Panc1 (cell line): ENCODE data around the gene DNM3. TPM values are rescaled to one million over a fixed set of nuclear protein-coding genes. Genes with fewer than 3 reads are reported as not detected.
A peak's percentile ranks its signal among the peaks of the same experiment; 100 is the strongest.

Source experiments
- ATAC-seq: fragments of 200-7000 bp; cut with Tn5 transposase; 2 replicates; pipeline ENCODE4 v1.9.1; 2020; ENCODE audit warnings: mild to moderate bottlenecking, moderate library complexity
- BruUV-seq: library from RNA; stranded (reverse); fragments of 400-500 nt; replicated peaks from 2 replicates; lab custom pipeline; 2021; lab: Mats Ljungman, UMichigan
- CTCF ChIA-PET: fragments of 300-600 bp; sonication (Branson Sonifier 250); formaldehyde crosslinking; loops from one replicate; lab custom pipeline; 2022; ENCODE audit warnings: antibody characterized with exemption; lab: Charles Lee
- POLR2A ChIA-PET: fragments of 300-600 bp; sonication (Branson Sonifier 250); formaldehyde crosslinking; loops from one replicate; lab custom pipeline; 2022; ENCODE audit warnings: antibody characterized with exemption; lab: Charles Lee
- DNase-seq: peaks from one replicate; pipeline ENCODE4 v3.0.0-alpha.2; 2010; ENCODE audit warnings: low read depth, low spot score
- H3K27ac ChIP-seq: 2 replicates; pipeline ENCODE4 v1.5.1; 2011; ENCODE audit warnings: mild to moderate bottlenecking, low read length, inconsistent platforms
- H3K27me3 ChIP-seq: fragments of 200-500 bp; sonication (Bioruptor generic); 2 replicates; pipeline ENCODE4 v1.6.0; 2014; ENCODE audit warnings: low read length, inconsistent platforms; ENCODE audit not compliant: control insufficient read depth, insufficient read depth
- H3K36me3 ChIP-seq: fragments of 200-500 bp; sonication (Bioruptor generic); 2 replicates; pipeline ENCODE4 v1.5.1; 2014; ENCODE audit warnings: inconsistent platforms, mild to moderate bottlenecking, low read length, moderate library complexity; ENCODE audit not compliant: control insufficient read depth, insufficient read depth
- H3K4me1 ChIP-seq: 2 replicates; pipeline ENCODE4 v1.5.1; 2011; ENCODE audit warnings: inconsistent platforms, mild to moderate bottlenecking, low read length, moderate library complexity; ENCODE audit not compliant: control insufficient read depth, insufficient read depth
- H3K4me3 ChIP-seq, 2 experiments: 2 replicates each; pipeline ENCODE4 v1.5.1; 2011 to 2012; ENCODE audit warnings: low read depth in 2 of 2, low read length in 2 of 2, mild to moderate bottlenecking in 2 of 2, inconsistent platforms in 1 of 2, moderate library complexity in 1 of 2
- H3K9me3 ChIP-seq: fragments of 200-500 bp; sonication (Bioruptor generic); 2 replicates; pipeline ENCODE4 v1.5.1; 2014; ENCODE audit warnings: low read depth, mild to moderate bottlenecking, inconsistent platforms, low read length, moderate library complexity; ENCODE audit not compliant: control insufficient read depth, insufficient read depth
- POLR2AphosphoS5 ChIP-seq: IDR thresholded peaks from 2 replicates; pipeline ENCODE4 v1.6.1; 2012; ENCODE audit warnings: mild to moderate bottlenecking, low read depth, low read length, moderate library complexity
- SIN3A ChIP-seq: IDR thresholded peaks from 2 replicates; pipeline ENCODE4 v1.6.1; 2012; ENCODE audit warnings: low read depth, mild to moderate bottlenecking, low read length, moderate library complexity, borderline replicate concordance; ENCODE audit not compliant: insufficient read depth
- TCF7L2 ChIP-seq: IDR thresholded peaks from 2 replicates; pipeline ENCODE4 v1.6.1; 2011; ENCODE audit warnings: mild to moderate bottlenecking, low read depth, low read length, inconsistent platforms
- in situ Hi-C: cut with HindIII; loops from 2 replicates; pipeline ENCODE4 v1.10.0; 2016; ENCODE audit warnings: low sequenced_read_pairs, low pct_unique_long_range_greater_than_20kb
- intact Hi-C: fragments of 100-400 bp; cut with micrococcal nuclease; formaldehyde crosslinking; loops from one replicate; pipeline ENCODE4 v1.10.0; 2022; ENCODE audit not compliant: unreplicated experiment
- total RNA-seq: library from RNA; stranded (reverse); gene quantifications from one replicate; pipeline ENCODE4 v1.2.1, GENCODE V29; 2021; ENCODE audit not compliant: unreplicated experiment
- TF ChIP-seq, protein P1 (sequence below), 2 experiments: IDR thresholded peaks; 2 replicates each; pipeline ENCODE4 v1.6.1; 2011 to 2012; ENCODE audit warnings: low read depth in 2 of 2, control low read depth in 1 of 2, low read length in 1 of 2, mild to moderate bottlenecking in 1 of 2, moderate library complexity in 1 of 2; ENCODE audit not compliant: insufficient read depth in 1 of 2
- TF ChIP-seq, protein P2 (sequence below): fragments of 450-650 bp; IDR thresholded peaks from 2 replicates; pipeline ENCODE4 v1.5.1; 2017; ENCODE audit warnings: mild to moderate bottlenecking

The DNM3 gene
- total RNA-seq, 1 experiment from 2014 or later, result 0.46 TPM

DNA sequence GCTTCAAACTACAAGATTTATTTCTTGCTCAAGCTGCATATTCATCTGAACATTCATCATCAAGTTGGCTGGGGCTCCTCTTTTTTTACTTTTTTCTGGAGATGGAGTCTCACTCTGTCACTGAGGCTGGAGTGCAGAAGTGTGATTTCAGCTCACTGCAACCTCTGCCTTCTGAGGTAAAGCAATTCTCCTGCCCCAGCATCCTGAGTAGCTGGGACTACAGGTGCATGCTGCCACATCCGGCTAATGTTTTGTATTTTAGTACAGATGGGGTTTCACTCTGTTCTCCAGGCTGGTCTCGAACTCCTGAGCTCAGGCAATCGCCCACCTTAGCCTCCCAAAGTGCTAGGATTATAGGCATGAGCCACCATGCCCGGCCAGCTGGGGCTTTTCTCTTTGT is 490.9 kb downstream of the DNM3 start:
- Histone ChIP-seq H3K27ac (peak overlapping the region; percentile 66; the same call in 1 of the 2 replicates), H3K4me1 (no peaks in the 10 kb centered on the region), H3K36me3 (no peaks in the 10 kb centered on the region), H3K4me3 (no peak overlapping the region), H3K9me3 (no peaks in the 10 kb centered on the region; the same call in 1 of the 2 replicates), H3K27me3 (no peaks in the 10 kb centered on the region)
- in situ Hi-C loops (no loop called here), intact Hi-C loops (no loop called here)
- TF ChIP-seq, protein P1, sequence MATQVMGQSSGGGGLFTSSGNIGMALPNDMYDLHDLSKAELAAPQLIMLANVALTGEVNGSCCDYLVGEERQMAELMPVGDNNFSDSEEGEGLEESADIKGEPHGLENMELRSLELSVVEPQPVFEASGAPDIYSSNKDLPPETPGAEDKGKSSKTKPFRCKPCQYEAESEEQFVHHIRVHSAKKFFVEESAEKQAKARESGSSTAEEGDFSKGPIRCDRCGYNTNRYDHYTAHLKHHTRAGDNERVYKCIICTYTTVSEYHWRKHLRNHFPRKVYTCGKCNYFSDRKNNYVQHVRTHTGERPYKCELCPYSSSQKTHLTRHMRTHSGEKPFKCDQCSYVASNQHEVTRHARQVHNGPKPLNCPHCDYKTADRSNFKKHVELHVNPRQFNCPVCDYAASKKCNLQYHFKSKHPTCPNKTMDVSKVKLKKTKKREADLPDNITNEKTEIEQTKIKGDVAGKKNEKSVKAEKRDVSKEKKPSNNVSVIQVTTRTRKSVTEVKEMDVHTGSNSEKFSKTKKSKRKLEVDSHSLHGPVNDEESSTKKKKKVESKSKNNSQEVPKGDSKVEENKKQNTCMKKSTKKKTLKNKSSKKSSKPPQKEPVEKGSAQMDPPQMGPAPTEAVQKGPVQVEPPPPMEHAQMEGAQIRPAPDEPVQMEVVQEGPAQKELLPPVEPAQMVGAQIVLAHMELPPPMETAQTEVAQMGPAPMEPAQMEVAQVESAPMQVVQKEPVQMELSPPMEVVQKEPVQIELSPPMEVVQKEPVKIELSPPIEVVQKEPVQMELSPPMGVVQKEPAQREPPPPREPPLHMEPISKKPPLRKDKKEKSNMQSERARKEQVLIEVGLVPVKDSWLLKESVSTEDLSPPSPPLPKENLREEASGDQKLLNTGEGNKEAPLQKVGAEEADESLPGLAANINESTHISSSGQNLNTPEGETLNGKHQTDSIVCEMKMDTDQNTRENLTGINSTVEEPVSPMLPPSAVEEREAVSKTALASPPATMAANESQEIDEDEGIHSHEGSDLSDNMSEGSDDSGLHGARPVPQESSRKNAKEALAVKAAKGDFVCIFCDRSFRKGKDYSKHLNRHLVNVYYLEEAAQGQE (IDR thresholded peaks at IDR 0.05; ENCODE audit: insufficient read depth in 1 of 2, low read depth in 2 of 2, low read length in 1 of 2), result no peak
- no peak for TF ChIP-seq SIN3A
- TF ChIP-seq POLR2AphosphoS5, result no peak
- ChIA-PET POLR2A (no interaction called here), CTCF (no interaction called here)
- BruUV-seq, result no TSS peak
- ATAC-seq (no peak), DNase-seq (no peak)

DNA sequence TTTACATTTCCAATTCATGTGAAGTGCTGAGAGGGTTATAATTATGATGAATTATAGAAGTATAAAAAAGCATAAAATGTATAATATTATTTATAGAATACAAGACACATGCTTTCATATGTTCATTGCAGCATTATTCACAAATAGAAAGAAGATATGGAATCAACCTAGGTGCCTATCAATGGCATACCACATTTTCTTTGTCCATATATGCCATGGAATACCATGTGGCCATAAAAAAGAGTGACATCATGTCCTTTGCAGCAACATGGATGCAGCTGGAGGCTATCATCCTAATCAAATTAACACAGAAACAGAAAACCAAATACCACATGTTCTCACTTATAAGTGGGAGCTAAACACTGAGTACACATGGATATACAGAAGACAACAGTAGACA is 494.1 kb downstream of the DNM3 start:
- no peak for ATAC-seq

More for the DNA sequence above, 494.1 kb downstream of the DNM3 start:
- H3K9me3 ChIP-seq, result no peaks in the 10 kb centered on the region
- H3K4me1 ChIP-seq, result no peaks in the 10 kb centered on the region
- intact Hi-C loops, result no loop called here
- H3K27ac ChIP-seq, result peak overlapping the region; percentile 68; the same call in 1 of the 2 replicates
- ChIA-PET CTCF (no interaction called here), POLR2A (no interaction called here)
- in situ Hi-C loops, result no loop called here
- H3K4me3 ChIP-seq, result no peak overlapping the region
- no TSS peak for BruUV-seq
- DNase-seq, result no peak
- TF ChIP-seq, protein P2, sequence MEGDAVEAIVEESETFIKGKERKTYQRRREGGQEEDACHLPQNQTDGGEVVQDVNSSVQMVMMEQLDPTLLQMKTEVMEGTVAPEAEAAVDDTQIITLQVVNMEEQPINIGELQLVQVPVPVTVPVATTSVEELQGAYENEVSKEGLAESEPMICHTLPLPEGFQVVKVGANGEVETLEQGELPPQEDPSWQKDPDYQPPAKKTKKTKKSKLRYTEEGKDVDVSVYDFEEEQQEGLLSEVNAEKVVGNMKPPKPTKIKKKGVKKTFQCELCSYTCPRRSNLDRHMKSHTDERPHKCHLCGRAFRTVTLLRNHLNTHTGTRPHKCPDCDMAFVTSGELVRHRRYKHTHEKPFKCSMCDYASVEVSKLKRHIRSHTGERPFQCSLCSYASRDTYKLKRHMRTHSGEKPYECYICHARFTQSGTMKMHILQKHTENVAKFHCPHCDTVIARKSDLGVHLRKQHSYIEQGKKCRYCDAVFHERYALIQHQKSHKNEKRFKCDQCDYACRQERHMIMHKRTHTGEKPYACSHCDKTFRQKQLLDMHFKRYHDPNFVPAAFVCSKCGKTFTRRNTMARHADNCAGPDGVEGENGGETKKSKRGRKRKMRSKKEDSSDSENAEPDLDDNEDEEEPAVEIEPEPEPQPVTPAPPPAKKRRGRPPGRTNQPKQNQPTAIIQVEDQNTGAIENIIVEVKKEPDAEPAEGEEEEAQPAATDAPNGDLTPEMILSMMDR, result no peak
- TF ChIP-seq, protein P1 (IDR thresholded peaks at IDR 0.05; ENCODE audit: insufficient read depth in 1 of 2, low read depth in 2 of 2, low read length in 1 of 2), result no peak
- TF ChIP-seq TCF7L2 (no peak), POLR2AphosphoS5 (no peak), SIN3A (no peak)
- H3K36me3 ChIP-seq, result no peaks in the 10 kb centered on the region
- H3K27me3 ChIP-seq, result no peaks in the 10 kb centered on the region
